H1 (cell line): ENCODE data around the gene ZDHHC20. TPM values are rescaled to one million over a fixed set of nuclear protein-coding genes. Genes with fewer than 3 reads are reported as not detected.
A peak's percentile ranks its signal among the peaks of the same experiment; 100 is the strongest.

ENCODE experiments used
- CTCF ChIA-PET: fragments of 300-600 bp; sonication (Branson Sonifier 250); formaldehyde crosslinking; loops from one replicate; lab custom pipeline; 2021; ENCODE audit not compliant: partially characterized antibody; lab: Charles Lee
- POLR2A ChIA-PET: fragments of 300-600 bp; sonication (Branson Sonifier 250); formaldehyde crosslinking; loops from one replicate; lab custom pipeline; 2021; ENCODE audit warnings: inconsistent platforms; ENCODE audit not compliant: partially characterized antibody; lab: Charles Lee
- DNase-seq, 2 experiments: peaks; one replicate each; pipeline versions ENCODE4 v3.0.0 to v3.0.0-alpha.2; 2010 to 2022; ENCODE audit warnings: low spot score in 2 of 2, low read depth in 1 of 2, mixed read lengths in 1 of 2
- FAIRE-seq: peaks from 2 replicates; lab custom pipeline; 2011; peaks lifted over from hg19 to GRCh38; lab: Jason Lieb, UNC
- H2AFZ ChIP-seq: 2 replicates; pipeline ENCODE4 v1.8.1; 2012; ENCODE audit warnings: low read length, inconsistent platforms
- H2AK5ac ChIP-seq: 2 replicates; pipeline ENCODE4 v1.6.1; 2013; ENCODE audit warnings: low read depth, low read length
- H2BK120ac ChIP-seq: replicated peaks from 2 replicates; pipeline ENCODE3; 2013; ENCODE audit warnings: low read depth, low read length, inconsistent platforms
- H2BK12ac ChIP-seq: 2 replicates; pipeline ENCODE4 v1.6.1; 2013; ENCODE audit warnings: low read depth, low read length
- H2BK15ac ChIP-seq: 2 replicates; pipeline ENCODE4 v1.6.1; 2013; ENCODE audit warnings: low read length
- H2BK20ac ChIP-seq: 2 replicates; pipeline ENCODE4 v1.6.1; 2013; ENCODE audit warnings: low read length
- H2BK5ac ChIP-seq: 2 replicates; pipeline ENCODE4 v1.6.1; 2013; ENCODE audit warnings: low read depth, low read length
- H3K14ac ChIP-seq: 2 replicates; pipeline ENCODE4 v1.6.1; 2013; ENCODE audit warnings: inconsistent platforms; ENCODE audit not compliant: insufficient read length
- H3K18ac ChIP-seq: 2 replicates; pipeline ENCODE4 v1.6.1; 2013; ENCODE audit warnings: low read length; ENCODE audit errors: extremely low read depth
- H3K23ac ChIP-seq: 2 replicates; pipeline ENCODE4 v1.6.1; 2013; ENCODE audit warnings: inconsistent platforms; ENCODE audit not compliant: insufficient read length
- H3K23me2 ChIP-seq: 2 replicates; pipeline ENCODE4 v1.6.1; 2013; ENCODE audit warnings: low read depth, low read length
- H3K27ac ChIP-seq: 2 replicates; pipeline ENCODE4 v1.6.1; 2011; ENCODE audit warnings: low read depth, low read length, inconsistent platforms
- H3K27me3 ChIP-seq, 4 experiments: replicated peaks in 1 of 4; 1 replicate in 1 of 4; 2 replicates in 3 of 4; pipeline versions ENCODE4 v1.6.1 to v1.8.1; 2011 to 2013; ENCODE audit warnings: low read length in 3 of 4, mild to moderate bottlenecking in 3 of 4, inconsistent platforms in 2 of 4, mixed read lengths in 2 of 4, moderate library complexity in 1 of 4; ENCODE audit not compliant: control insufficient read depth in 3 of 4, insufficient read depth in 3 of 4; ENCODE audit errors: extremely low read depth in 1 of 4
- H3K36me3 ChIP-seq, 4 experiments: 2 replicates each; pipeline versions ENCODE4 v1.6.1 to v1.8.1; 2011 to 2013; ENCODE audit warnings: mild to moderate bottlenecking in 4 of 4, low read length in 3 of 4, moderate library complexity in 2 of 4, control low read depth in 1 of 4, inconsistent platforms in 1 of 4; ENCODE audit not compliant: insufficient read depth in 4 of 4, control insufficient read depth in 2 of 4
- H3K4ac ChIP-seq: replicated peaks from 2 replicates; pipeline ENCODE3; 2013; ENCODE audit warnings: low read length, low read depth, mixed read lengths, inconsistent platforms; ENCODE audit not compliant: insufficient read length
- H3K4me1 ChIP-seq, 4 experiments: replicated peaks in 1 of 4; 1 replicate in 1 of 4; 2 replicates in 3 of 4; pipeline versions ENCODE4 v1.6.1 to v1.8.1; 2011 to 2013; ENCODE audit warnings: low read length in 3 of 4, inconsistent platforms in 2 of 4, mixed read lengths in 1 of 4; ENCODE audit not compliant: insufficient read depth in 4 of 4, control insufficient read depth in 3 of 4
- H3K4me2 ChIP-seq, 2 experiments: 2 replicates each; pipeline versions ENCODE4 v1.6.1 to v1.8.1; 2011 to 2013; ENCODE audit warnings: low read depth in 2 of 2, low read length in 2 of 2, control low read depth in 1 of 2, inconsistent platforms in 1 of 2, mild to moderate bottlenecking in 1 of 2; ENCODE audit not compliant: insufficient read depth in 1 of 2
- H3K4me3 ChIP-seq, 4 experiments: fragments of 200-600, 300-600 bp in 1 of 4; sonication (generic), shearing (Covaris generic), sonication (Bioruptor Twin) in 1 of 4; 2 replicates each; pipeline versions ENCODE4 v1.5.1 to v1.8.1; 2011 to 2016; ENCODE audit warnings: low read length in 4 of 4, low read depth in 3 of 4, control low read depth in 2 of 4, inconsistent platforms in 2 of 4, mild to moderate bottlenecking in 2 of 4, mixed read lengths in 1 of 4, moderate library complexity in 1 of 4; ENCODE audit not compliant: insufficient read depth in 2 of 4; ENCODE audit errors: extremely low read depth in 1 of 4
- H3K56ac ChIP-seq: replicated peaks from 2 replicates; pipeline ENCODE3; 2013; ENCODE audit warnings: low read depth, mild to moderate bottlenecking, mixed read lengths, low read length, inconsistent platforms; ENCODE audit not compliant: insufficient read length
- H3K79me1 ChIP-seq: 2 replicates; pipeline ENCODE4 v1.6.1; 2013; ENCODE audit warnings: low read depth, low read length, control low read depth
- H3K79me2 ChIP-seq, 2 experiments: 2 replicates each; pipeline versions ENCODE4 v1.6.1 to v1.8.1; 2012 to 2013; ENCODE audit warnings: low read length in 2 of 2, mild to moderate bottlenecking in 2 of 2, inconsistent platforms in 1 of 2; ENCODE audit not compliant: insufficient read depth in 2 of 2, control insufficient read depth in 1 of 2
- H3K9ac ChIP-seq, 4 experiments: replicated peaks in 1 of 4; 1 replicate in 1 of 4; 2 replicates in 3 of 4; pipeline versions ENCODE4 v1.6.1 to v1.8.1; 2011 to 2013; ENCODE audit warnings: low read depth in 3 of 4, low read length in 3 of 4, control low read depth in 2 of 4, mild to moderate bottlenecking in 2 of 4, moderate library complexity in 2 of 4, inconsistent platforms in 1 of 4; ENCODE audit errors: extremely low read depth in 1 of 4
- H3K9me3 ChIP-seq, 2 experiments: 2 replicates each; pipeline versions ENCODE4 v1.6.1 to v1.8.1; 2012 to 2013; ENCODE audit warnings: mild to moderate bottlenecking in 2 of 2, moderate library complexity in 2 of 2, control low read depth in 1 of 2, inconsistent platforms in 1 of 2, low read depth in 1 of 2, low read length in 1 of 2, mixed read lengths in 1 of 2; ENCODE audit not compliant: insufficient read depth in 2 of 2
- H4K20me1 ChIP-seq, 2 experiments: replicated peaks in 1 of 2; 2 replicates each; pipeline versions ENCODE3 to v1.8.1; 2011 to 2013; ENCODE audit warnings: inconsistent platforms in 2 of 2, low read length in 2 of 2, mild to moderate bottlenecking in 1 of 2; ENCODE audit not compliant: insufficient read depth in 2 of 2, control insufficient read depth in 1 of 2
- H4K5ac ChIP-seq: 2 replicates; pipeline ENCODE4 v1.6.1; 2013; ENCODE audit warnings: low read length, low read depth, mixed read lengths, inconsistent platforms; ENCODE audit not compliant: insufficient read length
- H4K8ac ChIP-seq: 2 replicates; pipeline ENCODE4 v1.8.0; 2013; ENCODE audit warnings: mild to moderate bottlenecking, moderate library complexity, low read length, inconsistent platforms; ENCODE audit not compliant: insufficient read depth; ENCODE audit errors: extremely low read depth
- H4K91ac ChIP-seq: replicated peaks from 2 replicates; pipeline ENCODE3; 2013; ENCODE audit warnings: low read length, mixed read lengths, inconsistent platforms; ENCODE audit not compliant: insufficient read length
- FOSL1 ChIP-seq: IDR thresholded peaks from 2 replicates; pipeline ENCODE4 v1.6.1; 2011; ENCODE audit warnings: mild to moderate bottlenecking, low read depth, low read length, moderate library complexity; ENCODE audit not compliant: insufficient read depth
- WGBS, 2 experiments: shearing (Covaris generic) in 1 of 2; methylation state at CpG; one replicate each; pipeline versions ENCODE4 v1.1.6 to v1.1.7; 2013 to 2015; ENCODE audit warnings: low lambda C conversion rate in 2 of 2, mixed read lengths in 2 of 2, inconsistent platforms in 1 of 2, low coverage in 1 of 2, missing lambda C conversion rate in 1 of 2; ENCODE audit not compliant: insufficient replicate concordance in 2 of 2, insufficient coverage in 1 of 2, insufficient read length in 1 of 2; ENCODE audit errors: extremely low coverage in 1 of 2, missing lambda C conversion rate in 1 of 2; 5-methylcytosine and 5-hydroxymethylcytosine counted together
- polyA plus RNA-seq, 7 experiments: library from polyadenylated mRNA; depleted of rRNA in 3 of 7; stranded (reverse) in 5 of 7; unstranded in 2 of 7; fragments of >200 nt in 5 of 7; fragments of 200-250 nt in 2 of 7; gene quantifications; 1 replicate in 5 of 7; 2 replicates in 1 of 7; 4 replicates in 1 of 7; pipeline versions ENCODE4 v1.2.1 to v1.2.3, GENCODE V29; 2011 to 2013; ENCODE audit warnings: missing spikeins in 2 of 7, mixed read lengths in 2 of 7
- total RNA-seq: library from RNA; stranded (reverse); fragmentation: NEBNext Ultra II Directional; extraction: Animal tissue kit (Norgen Biotek cat#: 25700); gene quantifications from 2 replicates; pipeline ENCODE4 v1.2.1, GENCODE V29; 2021

ZDHHC20 gene
- total and polyA plus RNA-seq, 2 of the 8 experiments (the other 6 are each of a cell fraction or from before 2014, with no cell fraction given) = 16.4 to 89.0 TPM

GRCh38 chr13:21466527-21466926 is 7.4 kb upstream of the ZDHHC20 start:
- TF ChIP-seq FOSL1 = no peak
- TF ChIP-seq, all 59 proteins: peak for 0
- no peak overlapping the region for H2BK120ac ChIP-seq
- POLR2A ChIA-PET = interaction anchor here (1.9 kb wide), 1 partner anchor 8 kb away, joined by 9 read pairs; the partner anchor contains the start of gene ZDHHC20
- H3K4me3 ChIP-seq = no peak overlapping the region
- no peak overlapping the region for H2BK20ac ChIP-seq
- H3K79me1 ChIP-seq = no peaks in the 10 kb centered on the region
- no peak overlapping the region for H3K27ac ChIP-seq
- 0 out of 2 replicates have a peak overlapping the region, but pooled peaks have one; percentile 31 for H2BK15ac ChIP-seq
- no peaks in the 10 kb centered on the region for H3K36me3 ChIP-seq
- H3K9ac ChIP-seq = no peak overlapping the region
- H4K91ac ChIP-seq = no peak overlapping the region
- no peaks in the 10 kb centered on the region for H3K23me2 ChIP-seq
- no peak overlapping the region for H3K56ac ChIP-seq
- H3K23ac ChIP-seq = no peak overlapping the region
- CTCF ChIA-PET = interaction anchor here (5.1 kb wide), 1 partner anchor 11 kb away, joined by 27 read pairs; no protein-coding TSS in a partner anchor
- no peak overlapping the region for H2BK12ac ChIP-seq
- DNase-seq (no peak), FAIRE-seq (no peak)
- H3K79me2 ChIP-seq = no peaks in the 10 kb centered on the region
- no peaks in the 10 kb centered on the region for H3K9me3 ChIP-seq
- H3K4me1 ChIP-seq = peaks cover 0 to 12% (median 3%) of the 10 kb centered on the region in 4 experiments; a peak in 5 of 7 replicates
- no peak overlapping the region for H2AK5ac ChIP-seq
- H3K27me3 ChIP-seq = no peaks in the 10 kb centered on the region
- H4K20me1 ChIP-seq = no peaks in the 10 kb centered on the region
- H3K4ac ChIP-seq = no peak overlapping the region
- H2BK5ac ChIP-seq = no peak overlapping the region
- 0 out of 2 replicates have a peak overlapping the region, but pooled peaks have one; percentile 20 for H2AFZ ChIP-seq
- no peak overlapping the region for H3K18ac ChIP-seq
- H4K8ac ChIP-seq = no peak overlapping the region
- no peak overlapping the region for H3K14ac ChIP-seq
- WGBS, 2 experiments = 85% methylated on average over 7 of the region's 7 CpGs; no CpG with 5 or more reads in 1 of the 2 experiments
- no peak overlapping the region for H4K5ac ChIP-seq
- peak overlapping the region in 1 of 2 experiments; percentile 12; a peak in 1 of 4 replicates for H3K4me2 ChIP-seq
